CD14-positive monocyte (primary cell): ENCODE results near the gene SMIM28. TPM values are rescaled to one million over a fixed set of nuclear protein-coding genes. Genes with fewer than 3 reads are reported as not detected.

ENCODE experiments used
- DNase-seq, 3 donors: peaks; one replicate each; pipeline ENCODE4 v3.0.0-alpha.2; 2011 to 2022
- H2AFZ ChIP-seq: 2 replicates; pipeline ENCODE4 v1.6.0; 2012; ENCODE audit warnings: mild to moderate bottlenecking, low read depth, low read length, inconsistent platforms; ENCODE audit not compliant: insufficient read depth, poor library complexity, severe bottlenecking
- H3K27ac ChIP-seq, 2 donors: 1 replicate in 1 of 2; 2 replicates in 1 of 2; pipeline ENCODE4 v1.5.1; 2012 to 2013; ENCODE audit warnings: low read length in 2 of 2, control low read depth in 1 of 2, inconsistent platforms in 1 of 2, low read depth in 1 of 2, mild to moderate bottlenecking in 1 of 2
- H3K27me3 ChIP-seq, 2 donors: one replicate each; pipeline versions ENCODE4 v1.6.0 to v1.6.1; 2011 to 2013; ENCODE audit warnings: low read length in 2 of 2; ENCODE audit not compliant: control insufficient read depth in 2 of 2, insufficient read depth in 2 of 2
- H3K36me3 ChIP-seq, 2 donors: replicated peaks in 1 of 2; 1 replicate in 1 of 2; 2 replicates in 1 of 2; pipeline versions ENCODE4 v1.5.1 to v1.6.1; 2012 to 2013; ENCODE audit warnings: low read length in 2 of 2, control low read depth in 1 of 2, inconsistent platforms in 1 of 2, mild to moderate bottlenecking in 1 of 2; ENCODE audit not compliant: insufficient read depth in 2 of 2, control insufficient read depth in 1 of 2
- H3K4me1 ChIP-seq, 2 donors: 1 replicate in 1 of 2; 2 replicates in 1 of 2; pipeline versions ENCODE4 v1.5.1 to v1.6.1; 2012 to 2013; ENCODE audit warnings: low read length in 2 of 2, control low read depth in 1 of 2, inconsistent platforms in 1 of 2, mild to moderate bottlenecking in 1 of 2, moderate library complexity in 1 of 2; ENCODE audit not compliant: insufficient read depth in 2 of 2, control insufficient read depth in 1 of 2
- H3K4me2 ChIP-seq: replicated peaks from 2 replicates; pipeline ENCODE3; 2012; ENCODE audit warnings: low read length, moderate library complexity, mild to moderate bottlenecking; ENCODE audit not compliant: poor library complexity, severe bottlenecking; ENCODE audit errors: extremely low read depth
- H3K4me3 ChIP-seq, 3 experiments: fragments of 200-600 bp in 1 of 3; sonication (generic) in 1 of 3; replicated peaks in 1 of 3; 1 replicate in 2 of 3; 2 replicates in 1 of 3; pipeline ENCODE4 v1.5.1; 2011 to 2013; ENCODE audit warnings: low read length in 3 of 3, mild to moderate bottlenecking in 3 of 3, control low read depth in 2 of 3, low read depth in 2 of 3, inconsistent platforms in 1 of 3, moderate library complexity in 1 of 3
- H3K79me2 ChIP-seq: 2 replicates; pipeline ENCODE4 v1.6.0; 2012; ENCODE audit warnings: mild to moderate bottlenecking, control low read depth, inconsistent platforms, low read length, moderate library complexity; ENCODE audit not compliant: insufficient read depth
- H3K9ac ChIP-seq: 2 replicates; pipeline ENCODE4 v1.6.0; 2017; ENCODE audit warnings: low read length, mild to moderate bottlenecking; ENCODE audit not compliant: insufficient read depth, poor library complexity, severe bottlenecking
- H3K9me3 ChIP-seq, 2 donors: replicated peaks in 1 of 2; 1 replicate in 1 of 2; 2 replicates in 1 of 2; pipeline versions ENCODE4 v1.5.1 to v1.6.1; 2012 to 2013; ENCODE audit warnings: low read length in 2 of 2, control low read depth in 1 of 2; ENCODE audit not compliant: control insufficient read depth in 1 of 2, insufficient read depth in 1 of 2
- H4K20me1 ChIP-seq: 2 replicates; pipeline ENCODE4 v1.6.0; 2012; ENCODE audit warnings: mild to moderate bottlenecking, low read length, control low read depth, moderate library complexity; ENCODE audit not compliant: insufficient read depth
- H3K27ac Mint-ChIP-seq, 7 donors: one replicate each; pipeline ENCODE4 v1.8.0; 2020; ENCODE audit warnings: mild to moderate bottlenecking in 7 of 7, mixed read lengths in 7 of 7, moderate library complexity in 6 of 7, inconsistent platforms in 2 of 7
- H3K27me3 Mint-ChIP-seq, 3 donors: one replicate each; pipeline ENCODE4 v1.8.0; 2021 to 2022; ENCODE audit warnings: low read depth in 3 of 3, mild to moderate bottlenecking in 3 of 3, mixed read lengths in 3 of 3, moderate library complexity in 3 of 3, inconsistent platforms in 1 of 3
- H3K36me3 Mint-ChIP-seq, 2 donors: one replicate each; pipeline ENCODE4 v1.8.0; 2020; ENCODE audit warnings: mixed read lengths in 2 of 2, inconsistent platforms in 1 of 2, mild to moderate bottlenecking in 1 of 2
- H3K4me1 Mint-ChIP-seq: one replicate; pipeline ENCODE4 v1.8.0; 2020; ENCODE audit warnings: mild to moderate bottlenecking, mixed read lengths
- H3K4me3 Mint-ChIP-seq, 2 donors: one replicate each; pipeline ENCODE4 v1.8.0; 2020; ENCODE audit warnings: mild to moderate bottlenecking in 2 of 2, mixed read lengths in 2 of 2, moderate library complexity in 1 of 2
- H3K9me3 Mint-ChIP-seq, 7 donors: one replicate each; pipeline ENCODE4 v1.8.0; 2020 to 2022; ENCODE audit warnings: mixed read lengths in 7 of 7, mild to moderate bottlenecking in 6 of 7, moderate library complexity in 6 of 7, inconsistent platforms in 2 of 7
- WGBS: methylation state at CpG from one replicate; pipeline ENCODE4 v1.1.5; 2013; ENCODE audit warnings: missing lambda C conversion rate; ENCODE audit not compliant: insufficient coverage; 5-methylcytosine and 5-hydroxymethylcytosine counted together
- intact Hi-C, 2 donors: fragments of 100-400 bp; cut with micrococcal nuclease; formaldehyde crosslinking; loops; one replicate each; pipeline versions ENCODE4 v1.15.0 to v1.15.1; 2023
- polyA plus RNA-seq, 3 donors: library from polyadenylated mRNA; depleted of rRNA in 1 of 3; unstranded in 2 of 3; stranded (reverse) in 1 of 3; fragments of 300-500 nt in 2 of 3; fragments of >200 nt in 1 of 3; fragmentation: Illumina TruSeq in 2 of 3; gene quantifications; 1 replicate in 2 of 3; 2 replicates in 1 of 3; pipeline ENCODE4 v1.2.3, GENCODE V29; 2012 to 2021
- TF ChIP-seq, protein P1 (sequence below): fragments of 200-600 bp; IDR thresholded peaks from one replicate; pipeline ENCODE4 v1.8.0; 2022; ENCODE audit warnings: antibody characterized with exemption, mild to moderate bottlenecking

The SMIM28 gene
- polyA plus RNA-seq, 3 donors: not detected

DNA sequence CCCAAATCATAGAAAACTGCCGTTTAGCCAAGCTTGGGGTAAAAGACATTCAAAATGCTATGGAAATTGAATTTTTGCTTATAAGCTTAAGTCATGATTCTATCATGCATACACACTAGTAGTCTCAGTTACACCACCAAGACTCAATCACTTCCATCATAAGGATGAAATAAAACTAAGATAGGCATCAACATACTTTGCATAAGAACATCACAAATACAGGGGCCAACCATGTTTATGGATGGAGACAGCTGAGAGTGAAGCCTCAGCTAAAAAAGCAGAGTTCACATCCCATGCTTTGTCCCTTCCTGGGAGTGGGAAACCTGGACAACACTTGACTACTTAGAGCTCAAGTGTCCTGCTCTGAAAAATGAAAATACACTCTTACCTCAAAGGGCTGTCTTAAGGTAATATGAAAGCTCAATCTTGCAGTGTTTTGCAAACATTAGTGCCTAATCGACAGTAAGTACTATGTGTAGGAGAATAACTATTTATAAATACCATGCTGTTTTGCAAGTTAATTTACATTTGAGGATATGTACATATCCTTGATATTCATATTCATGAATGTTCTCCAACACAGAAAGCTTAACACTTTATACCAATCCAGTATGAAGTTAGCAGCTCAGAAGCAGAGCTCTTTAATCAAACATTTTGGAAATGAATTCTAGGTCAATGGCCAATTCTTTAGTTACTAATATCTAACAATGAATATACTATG, 32.0 kb upstream of the SMIM28 start:
- H3K27ac Mint-ChIP-seq: no peak overlapping the region
- H3K27me3 Mint-ChIP-seq: peaks cover 2 to 4% (median 2%) of the 10 kb centered on the region in 3 donors
- no peak overlapping the region for H2AFZ ChIP-seq
- no peaks in the 10 kb centered on the region for H3K36me3 ChIP-seq
- no peak overlapping the region for H3K4me3 ChIP-seq
- no peak overlapping the region for H3K27ac ChIP-seq
- intact Hi-C loops: no loop called here
- no peak overlapping the region for H3K9ac ChIP-seq
- peaks cover 0 to 3% (median 0%) of the 10 kb centered on the region in 7 donors for H3K9me3 Mint-ChIP-seq
- TF ChIP-seq, protein P1, sequence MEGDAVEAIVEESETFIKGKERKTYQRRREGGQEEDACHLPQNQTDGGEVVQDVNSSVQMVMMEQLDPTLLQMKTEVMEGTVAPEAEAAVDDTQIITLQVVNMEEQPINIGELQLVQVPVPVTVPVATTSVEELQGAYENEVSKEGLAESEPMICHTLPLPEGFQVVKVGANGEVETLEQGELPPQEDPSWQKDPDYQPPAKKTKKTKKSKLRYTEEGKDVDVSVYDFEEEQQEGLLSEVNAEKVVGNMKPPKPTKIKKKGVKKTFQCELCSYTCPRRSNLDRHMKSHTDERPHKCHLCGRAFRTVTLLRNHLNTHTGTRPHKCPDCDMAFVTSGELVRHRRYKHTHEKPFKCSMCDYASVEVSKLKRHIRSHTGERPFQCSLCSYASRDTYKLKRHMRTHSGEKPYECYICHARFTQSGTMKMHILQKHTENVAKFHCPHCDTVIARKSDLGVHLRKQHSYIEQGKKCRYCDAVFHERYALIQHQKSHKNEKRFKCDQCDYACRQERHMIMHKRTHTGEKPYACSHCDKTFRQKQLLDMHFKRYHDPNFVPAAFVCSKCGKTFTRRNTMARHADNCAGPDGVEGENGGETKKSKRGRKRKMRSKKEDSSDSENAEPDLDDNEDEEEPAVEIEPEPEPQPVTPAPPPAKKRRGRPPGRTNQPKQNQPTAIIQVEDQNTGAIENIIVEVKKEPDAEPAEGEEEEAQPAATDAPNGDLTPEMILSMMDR: no peak
- DNase-seq: no peak
- no peak overlapping the region for H3K4me2 ChIP-seq
- H3K4me1 ChIP-seq: no peaks in the 10 kb centered on the region
- no peaks in the 10 kb centered on the region for H3K79me2 ChIP-seq
- no peaks in the 10 kb centered on the region for H3K4me1 Mint-ChIP-seq
- H3K27me3 ChIP-seq: no peaks in the 10 kb centered on the region
- H3K36me3 Mint-ChIP-seq: no peaks in the 10 kb centered on the region
- no peaks in the 10 kb centered on the region for H4K20me1 ChIP-seq
- no peaks in the 10 kb centered on the region for H3K9me3 ChIP-seq
- no CpG with 5 or more reads among the region's 2 CpGs for WGBS
- no peak overlapping the region for H3K4me3 Mint-ChIP-seq

DNA sequence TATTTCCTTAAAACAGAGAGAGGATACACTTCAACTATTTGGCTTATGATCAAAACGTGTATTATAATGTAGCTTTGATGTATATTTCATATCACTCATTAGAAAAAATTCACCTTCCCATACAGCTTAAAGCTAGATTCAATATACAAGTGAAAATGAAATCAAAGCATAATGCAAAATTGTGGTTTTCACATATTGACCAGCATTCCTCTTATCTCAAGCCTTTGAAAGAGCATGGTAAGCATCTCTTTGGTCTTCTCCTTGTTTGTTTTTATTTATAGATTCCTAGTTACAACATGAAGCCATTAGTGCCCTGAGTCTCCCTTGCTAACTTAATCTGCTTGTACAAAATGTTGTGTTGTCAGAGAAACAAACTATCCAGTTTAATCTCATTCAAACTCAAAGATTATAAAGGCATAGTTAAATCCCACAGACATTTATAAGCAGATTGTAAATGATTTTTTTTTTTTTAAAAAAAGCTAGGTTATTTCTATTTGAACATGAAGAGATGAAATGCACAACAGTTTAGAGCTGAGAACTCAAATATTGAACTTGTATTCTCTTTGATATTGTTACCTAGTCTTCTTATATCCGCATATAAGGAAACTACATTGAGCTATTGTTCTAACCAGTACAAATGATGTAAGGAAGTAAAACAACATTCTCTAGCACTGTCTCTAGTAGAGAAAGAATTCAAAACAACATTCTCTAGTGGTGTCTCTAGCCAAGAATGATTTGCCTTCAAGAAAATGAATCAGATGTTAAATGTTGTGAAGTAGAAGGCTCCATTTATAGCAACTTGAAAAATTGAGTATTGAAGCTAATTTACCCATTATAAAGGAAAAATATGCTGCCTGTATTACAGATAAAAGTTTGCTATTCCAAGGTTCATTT, 31.2 kb upstream of the SMIM28 start:
- H3K4me2 ChIP-seq: no peak overlapping the region
- no peaks in the 10 kb centered on the region for H3K27me3 ChIP-seq
- no peak overlapping the region for H3K4me3 ChIP-seq
- WGBS: no CpG with 5 or more reads among the region's 2 CpGs
- no peaks in the 10 kb centered on the region for H3K79me2 ChIP-seq
- no peaks in the 10 kb centered on the region for H3K4me1 ChIP-seq
- no peaks in the 10 kb centered on the region for H4K20me1 ChIP-seq
- Mint-ChIP-seq H3K4me3 (no peak overlapping the region), H3K9me3 (peaks cover 0 to 3% (median 0%) of the 10 kb centered on the region in 7 donors), H3K27me3 (peaks cover 2 to 4% (median 3%) of the 10 kb centered on the region in 3 donors), H3K36me3 (no peaks in the 10 kb centered on the region), H3K4me1 (no peaks in the 10 kb centered on the region), H3K27ac (no peak overlapping the region)
- no peaks in the 10 kb centered on the region for H3K36me3 ChIP-seq
- intact Hi-C loops: no loop called here
- TF ChIP-seq, protein P1: no peak
- no peak overlapping the region for H2AFZ ChIP-seq
- H3K9ac ChIP-seq: no peak overlapping the region
- no peak for DNase-seq
- no peak overlapping the region for H3K27ac ChIP-seq
- H3K9me3 ChIP-seq: no peaks in the 10 kb centered on the region
